Stimulated activated CD8-positive, alpha-beta memory T cell treated with anti-CD3 and anti-CD28 coated beads, Interleukin-12 subunit alpha, Interleukin-12 subunit beta, amount 100 ng/mL, for 1 hour (primary cell): Measurements from ENCODE around the gene NPAS3.

Source experiments
- DNase-seq: peaks from one replicate; pipeline ENCODE4 v3.0.0-alpha.2; 2020; ENCODE audit warnings: low read depth

Gene NPAS3

DNA sequence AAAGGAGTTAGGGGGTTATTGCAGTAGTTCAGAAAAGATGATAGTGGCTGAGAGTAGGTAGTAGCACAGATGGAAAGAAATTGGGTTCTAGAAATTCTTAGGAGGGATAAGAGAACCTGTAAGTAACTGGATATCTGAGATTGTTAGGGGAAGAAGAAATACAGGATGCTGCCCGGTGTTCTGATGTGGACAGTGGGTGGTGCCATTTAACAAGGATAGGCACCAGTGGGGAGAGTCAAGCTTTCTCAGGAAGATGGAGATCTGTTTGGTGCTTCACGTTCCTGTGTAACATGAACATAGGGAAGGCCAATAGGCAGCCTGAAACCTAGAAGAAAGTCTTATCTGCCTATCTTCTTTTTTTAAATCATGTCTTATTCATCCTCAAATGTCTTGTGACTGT, 245.9 kb downstream of the NPAS3 start:
- DNase-seq = no peak

DNA sequence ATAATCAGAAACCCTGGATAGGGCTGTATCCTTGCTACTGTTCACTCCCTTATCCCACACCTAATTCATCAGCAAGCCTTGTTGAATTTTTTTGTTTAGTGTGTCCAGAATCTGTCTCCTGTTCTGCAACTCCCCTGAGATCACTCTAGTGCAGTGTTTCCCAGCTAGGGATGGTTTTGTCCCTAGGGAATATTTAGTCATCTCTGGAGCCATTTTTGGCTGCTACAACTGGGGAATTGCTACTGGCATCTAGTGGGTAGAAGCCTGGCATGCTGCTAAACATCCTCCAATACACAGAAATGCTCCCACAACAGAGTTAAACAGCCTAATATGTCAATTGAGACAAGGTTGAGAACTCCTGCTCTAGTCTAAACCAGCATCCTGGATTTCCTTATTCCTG, 248.0 kb downstream of the NPAS3 start:
- DNase-seq = no peak

DNA sequence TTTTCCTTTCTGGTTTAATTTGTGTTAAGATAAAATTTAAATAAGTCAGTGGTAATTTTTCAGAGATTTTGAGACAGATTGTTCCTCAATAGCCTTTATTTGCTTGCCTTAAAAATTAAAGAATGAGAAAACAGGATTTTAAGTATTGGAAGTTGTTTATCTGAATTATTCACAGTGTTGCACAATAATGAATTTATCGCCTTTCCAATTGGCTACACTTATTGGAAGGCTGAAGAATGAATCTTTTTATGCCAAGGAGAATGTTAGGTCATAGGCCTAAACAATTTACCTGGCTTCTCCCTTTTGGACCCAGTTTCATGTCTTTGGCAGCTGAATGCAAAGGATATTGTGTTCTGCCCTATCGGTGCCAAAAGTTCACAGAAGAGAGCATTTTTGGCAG, 250.2 kb downstream of the NPAS3 start:
- DNase-seq = no peak

DNA sequence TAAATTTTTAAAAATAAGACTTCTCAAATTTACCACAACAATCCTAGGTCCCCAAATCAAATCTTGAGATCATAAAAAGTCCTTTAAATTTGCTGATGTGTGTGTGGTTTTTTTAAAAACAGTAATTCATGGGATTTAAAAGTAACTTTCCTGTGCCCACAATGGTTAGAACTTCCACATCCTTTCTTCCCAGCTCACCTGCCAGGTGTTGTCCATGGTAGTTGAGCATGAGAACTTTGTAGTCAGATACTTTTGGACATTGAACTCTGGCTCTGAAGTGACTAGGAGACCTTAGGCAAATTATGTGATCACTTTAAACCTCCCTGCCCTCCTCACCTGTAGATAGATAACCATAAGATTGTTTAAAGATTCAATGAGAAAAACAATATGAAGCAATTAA, 253.2 kb downstream of the NPAS3 start:
- DNase-seq = no peak

DNA sequence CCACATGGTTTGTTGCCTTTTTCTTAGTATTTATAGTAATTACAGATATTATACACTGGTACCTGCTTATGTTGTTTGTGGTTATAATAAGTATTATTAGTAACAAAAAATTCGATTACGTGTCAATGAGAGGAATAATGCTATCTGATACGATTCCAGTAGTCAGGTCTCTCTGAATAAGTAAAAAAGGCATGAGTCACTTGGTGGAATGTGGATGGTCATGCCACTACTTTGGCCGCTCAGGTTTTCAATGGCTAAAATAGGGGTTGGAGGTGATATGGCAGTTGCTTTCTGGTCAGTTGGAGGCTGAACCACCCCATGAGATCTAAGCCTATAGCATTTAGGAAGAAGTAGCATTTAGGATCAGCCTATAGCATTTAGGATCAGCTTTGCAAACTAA, 255.9 kb downstream of the NPAS3 start:
- DNase-seq = no peak

DNA sequence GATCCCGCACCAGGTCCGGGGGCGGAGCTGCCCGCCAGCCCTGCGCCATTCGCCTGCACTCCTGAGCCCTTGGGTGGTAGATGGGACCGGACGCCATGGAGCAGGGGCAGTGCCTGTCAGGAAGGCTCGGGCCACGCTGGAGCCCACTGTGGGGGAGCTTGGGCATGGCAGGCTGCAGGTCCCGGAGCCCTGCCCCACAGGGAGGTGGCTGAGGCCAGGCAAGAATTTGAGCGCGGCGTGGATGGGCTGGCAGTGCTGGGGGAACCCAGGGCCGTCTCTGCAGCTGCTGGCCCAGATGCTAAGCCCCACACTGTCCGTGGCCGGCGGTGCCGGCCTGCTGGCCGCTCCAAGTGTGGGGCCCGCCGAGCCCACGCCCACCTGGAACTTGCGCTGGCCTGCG, 260.0 kb downstream of the NPAS3 start:
- no peak for DNase-seq

DNA sequence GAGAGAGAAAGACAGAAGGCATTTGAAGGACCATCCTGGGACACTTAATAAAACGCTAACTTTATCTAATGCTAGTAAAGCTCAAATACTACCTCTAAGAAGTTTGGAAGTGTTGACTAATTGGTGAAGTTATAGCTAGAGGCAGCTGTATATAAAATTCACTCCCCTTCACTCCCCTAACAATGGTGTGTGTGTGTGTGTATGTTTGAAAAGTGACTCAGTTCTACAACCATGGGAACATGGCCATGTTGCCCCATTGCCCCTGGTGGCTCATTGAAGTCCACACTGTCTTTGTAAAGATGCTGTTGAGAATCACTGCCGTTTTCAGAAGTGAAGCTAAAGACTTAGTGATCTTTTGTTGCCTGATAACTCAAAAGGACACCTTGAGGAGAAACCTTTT, 262.4 kb downstream of the NPAS3 start:
- DNase-seq = no peak

DNA sequence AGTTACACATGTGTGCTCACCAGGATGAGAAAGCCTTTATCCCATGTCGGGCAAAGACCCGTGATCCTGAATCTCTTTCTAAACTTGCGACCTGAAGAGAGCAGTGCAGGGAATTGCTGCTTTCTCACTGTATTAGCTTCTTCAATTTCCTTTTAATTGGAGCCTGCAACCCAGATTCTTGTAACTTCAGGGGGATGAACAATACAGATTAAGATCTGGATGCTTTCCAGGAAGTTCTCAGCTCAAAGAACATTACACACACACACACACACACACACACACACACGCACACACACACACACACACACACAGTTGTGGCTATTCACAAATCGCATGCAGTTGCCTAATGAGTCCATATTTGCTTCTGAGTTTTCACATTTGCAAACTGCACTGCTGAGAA, 268.3 kb downstream of the NPAS3 start:
- no peak for DNase-seq

DNA sequence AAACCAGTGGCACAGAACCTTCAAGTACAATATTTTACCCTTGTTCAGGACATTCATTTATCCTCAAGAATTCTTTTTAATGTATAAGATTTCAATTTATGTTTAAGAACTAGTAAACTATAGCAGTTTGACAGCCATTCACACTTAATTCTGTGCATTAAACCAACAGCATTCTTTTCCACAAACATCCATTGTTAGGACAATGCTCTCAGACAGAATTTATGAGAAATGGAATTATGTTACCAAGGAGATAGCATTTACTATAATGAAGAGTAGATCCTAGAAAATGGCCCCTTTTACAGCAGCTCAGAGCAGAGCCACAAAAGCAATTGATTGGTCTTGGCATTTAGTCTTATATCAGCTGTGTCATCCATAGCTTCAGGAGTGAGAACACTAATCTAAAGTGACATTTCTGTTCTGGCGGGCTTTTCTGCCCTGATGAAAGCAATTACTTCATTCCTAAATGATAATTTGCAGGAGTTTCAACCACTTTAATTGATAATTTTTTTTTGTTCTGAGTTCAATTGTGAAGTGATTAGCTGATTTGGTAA, 268.9 kb downstream of the NPAS3 start:
- DNase-seq = no peak

DNA sequence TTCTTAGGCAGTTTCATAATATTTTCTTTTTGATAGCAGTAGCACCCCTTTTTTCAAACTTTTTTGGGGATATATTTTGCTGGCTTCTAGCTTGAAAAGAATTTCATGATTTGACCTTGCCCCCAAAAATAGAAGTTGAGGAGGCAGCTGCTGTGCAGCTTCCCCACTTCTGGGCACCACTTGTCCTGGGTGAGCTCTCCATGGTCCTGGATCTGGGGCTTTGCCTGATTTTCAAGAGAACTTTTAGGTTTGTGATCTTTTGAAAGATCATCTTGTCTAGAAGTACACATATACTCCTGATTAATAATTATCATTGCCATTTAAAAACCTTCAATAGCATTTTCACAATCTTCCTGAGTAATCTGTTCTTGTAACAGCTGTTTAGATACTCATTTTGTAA, 271.6 kb downstream of the NPAS3 start:
- DNase-seq = no peak

DNA sequence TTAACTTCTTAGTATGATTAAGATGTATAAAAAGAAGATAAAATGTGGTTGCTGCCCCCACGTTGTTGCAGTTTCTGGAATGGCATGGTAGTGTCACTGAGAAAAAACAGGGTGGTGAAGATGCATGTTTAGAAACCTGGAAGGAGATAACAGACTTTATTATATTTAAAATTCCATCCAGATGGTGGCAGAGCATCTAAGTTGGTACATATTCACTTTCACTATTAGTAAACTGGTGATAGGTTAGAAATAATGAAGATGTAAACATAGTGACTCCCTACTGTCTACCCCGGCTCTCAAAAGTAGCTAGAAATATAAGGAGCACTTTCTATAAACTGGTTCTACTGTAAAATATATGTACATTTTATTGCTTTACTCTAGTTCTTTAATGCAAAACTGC, 279.3 kb downstream of the NPAS3 start:
- no peak for DNase-seq

DNA sequence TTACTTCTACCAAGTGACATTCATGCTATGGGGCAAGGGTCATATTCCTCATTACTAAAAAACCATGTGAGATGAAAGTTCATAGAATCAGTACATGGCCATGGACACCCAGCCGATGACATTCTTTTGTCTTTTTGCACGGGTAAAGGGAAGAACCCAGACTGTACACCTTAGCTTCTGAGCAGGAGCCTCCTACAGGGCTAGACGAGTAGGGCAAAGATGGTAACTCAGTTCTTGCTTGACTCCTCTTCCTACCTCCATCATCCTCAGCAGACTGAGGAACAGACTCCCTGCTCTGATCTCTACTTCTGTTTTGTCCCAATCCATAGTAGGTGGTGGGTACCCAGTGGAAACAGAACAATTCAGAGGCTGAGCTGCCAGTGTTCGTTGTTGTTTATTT, 281.3 kb downstream of the NPAS3 start:
- DNase-seq = no peak

DNA sequence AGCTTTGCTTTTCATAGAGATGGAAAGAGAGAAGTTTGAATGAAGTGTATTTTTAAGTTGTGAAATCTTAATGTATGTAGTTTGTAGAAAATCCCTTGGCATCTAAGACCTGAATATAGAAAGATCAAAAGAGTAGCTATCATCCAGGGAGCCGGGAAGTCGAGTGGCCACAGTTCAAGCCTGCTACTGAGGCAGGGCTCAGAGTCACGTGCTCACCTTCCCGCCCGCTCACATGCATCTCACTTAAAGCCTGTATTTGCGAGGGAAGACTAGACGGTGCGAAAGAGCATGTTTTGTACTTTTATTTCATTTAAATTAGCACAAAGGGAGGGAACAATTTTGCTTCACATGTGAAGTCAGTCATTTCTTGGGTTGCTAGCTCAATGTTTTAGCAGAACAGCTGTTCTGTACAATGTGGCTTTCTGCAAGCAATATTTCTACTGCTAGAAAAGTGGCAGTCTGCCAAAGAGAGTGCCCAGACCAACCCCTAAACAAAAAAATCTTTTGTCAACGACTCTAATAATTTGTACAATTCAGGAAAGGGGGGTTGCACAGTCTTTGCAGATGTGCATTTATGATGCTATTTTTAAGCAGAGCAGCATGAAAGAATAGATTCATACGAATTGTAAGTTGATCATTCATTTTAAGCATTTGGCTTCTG, 290.7 kb downstream of the NPAS3 start:
- DNase-seq = no peak

DNA sequence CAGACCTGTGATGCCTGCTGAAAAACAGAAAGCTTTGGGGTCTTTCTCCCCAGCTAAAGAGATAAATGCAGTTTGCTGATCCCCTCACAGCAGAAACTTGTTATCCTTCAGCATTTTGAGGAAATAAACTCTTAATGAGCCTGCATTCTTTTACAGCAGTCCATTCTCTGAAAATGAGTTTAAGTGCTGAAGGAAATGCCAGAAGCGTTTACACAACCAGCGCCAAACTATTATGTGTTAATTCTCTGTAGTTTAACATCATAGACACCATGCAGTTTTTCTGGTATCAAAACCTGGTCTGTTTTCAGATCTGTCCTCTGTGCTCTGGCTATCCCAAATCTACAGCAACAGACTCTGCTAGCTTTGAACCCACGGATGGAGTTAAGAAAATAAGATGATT, 291.3 kb downstream of the NPAS3 start:
- no peak for DNase-seq

DNA sequence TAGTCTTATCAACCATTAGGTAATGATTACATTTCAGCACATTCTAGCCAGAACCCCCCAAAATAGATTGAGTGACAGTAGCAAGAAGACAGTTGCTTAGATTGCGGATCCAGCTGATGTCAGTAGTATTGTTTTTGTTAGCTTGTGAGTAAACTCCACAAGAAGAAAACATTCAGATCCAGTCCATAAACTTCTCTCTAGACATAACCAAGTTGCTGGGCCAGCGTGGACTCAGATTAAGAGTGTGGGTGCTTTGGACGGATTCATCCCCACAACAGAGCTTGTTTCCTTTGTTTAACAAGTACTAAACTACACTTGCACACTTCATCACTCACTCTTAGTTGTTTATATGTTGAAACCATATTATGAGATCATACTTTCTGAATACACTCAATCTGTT, 293.4 kb downstream of the NPAS3 start:
- DNase-seq = no peak

DNA sequence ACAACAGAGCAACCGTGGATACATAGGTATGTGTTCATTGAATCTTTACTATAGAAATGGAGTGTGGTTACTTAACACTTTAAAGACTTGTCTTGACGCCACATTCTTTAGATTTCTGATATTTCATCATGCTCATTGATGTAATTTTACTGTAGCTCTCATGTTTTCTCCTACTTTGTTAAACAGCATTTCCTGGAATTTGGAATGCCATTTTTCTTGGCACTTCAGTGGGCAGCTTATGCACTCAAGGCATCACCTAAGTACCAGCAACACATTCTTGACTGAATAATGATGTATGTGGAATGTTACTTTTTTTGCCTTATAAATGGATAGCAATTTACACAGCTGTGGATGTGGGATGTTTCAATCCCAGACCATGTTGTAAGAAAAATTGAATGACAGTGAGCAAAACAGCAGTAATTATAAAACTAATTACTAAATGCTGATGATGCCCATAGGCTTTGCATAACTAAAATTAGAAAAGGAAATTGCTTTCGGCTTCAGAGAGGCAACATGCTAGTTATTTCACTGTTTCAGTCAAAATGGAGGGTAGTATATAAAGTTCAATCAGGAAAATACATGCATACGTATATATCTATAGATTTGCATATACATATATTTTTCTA, 298.5 kb downstream of the NPAS3 start:
- no peak for DNase-seq

DNA sequence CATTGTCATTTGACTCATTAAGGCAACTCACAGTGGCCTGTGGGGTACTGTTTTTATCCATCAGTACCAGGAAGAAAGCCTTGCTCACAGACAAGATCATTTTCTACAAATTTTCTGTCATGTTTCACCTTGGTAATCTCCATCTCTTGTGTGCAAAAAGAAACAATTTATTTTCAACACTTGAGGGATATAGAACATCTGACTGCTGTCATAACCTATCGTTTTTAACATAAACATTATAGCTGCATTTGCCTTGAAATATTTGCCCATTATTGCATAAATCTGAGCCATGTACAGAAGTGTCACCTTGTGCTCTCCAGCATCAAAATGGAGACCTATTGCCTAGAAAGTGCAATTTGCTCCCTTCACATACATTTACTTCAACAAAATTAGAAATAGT, 300.8 kb downstream of the NPAS3 start:
- DNase-seq = no peak

DNA sequence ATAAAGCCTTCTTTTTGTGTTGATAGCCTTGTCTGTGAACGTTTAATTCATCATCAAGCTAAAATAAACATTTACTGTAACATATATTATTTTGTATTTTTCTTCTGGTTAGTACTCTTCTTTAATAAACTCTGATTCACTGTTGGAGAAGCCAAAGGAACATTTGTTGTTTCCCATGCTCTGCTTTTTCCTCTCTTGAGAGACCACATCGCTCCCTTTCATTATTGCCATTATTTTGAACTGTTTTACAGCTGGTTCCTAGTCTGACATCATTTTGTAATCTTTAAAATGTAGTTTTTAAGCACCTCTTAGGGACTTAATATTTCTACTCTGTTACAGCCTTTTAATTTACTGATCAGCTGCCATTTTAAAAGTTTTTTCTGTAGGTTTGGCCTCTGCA, 301.8 kb downstream of the NPAS3 start:
- DNase-seq = no peak

DNA sequence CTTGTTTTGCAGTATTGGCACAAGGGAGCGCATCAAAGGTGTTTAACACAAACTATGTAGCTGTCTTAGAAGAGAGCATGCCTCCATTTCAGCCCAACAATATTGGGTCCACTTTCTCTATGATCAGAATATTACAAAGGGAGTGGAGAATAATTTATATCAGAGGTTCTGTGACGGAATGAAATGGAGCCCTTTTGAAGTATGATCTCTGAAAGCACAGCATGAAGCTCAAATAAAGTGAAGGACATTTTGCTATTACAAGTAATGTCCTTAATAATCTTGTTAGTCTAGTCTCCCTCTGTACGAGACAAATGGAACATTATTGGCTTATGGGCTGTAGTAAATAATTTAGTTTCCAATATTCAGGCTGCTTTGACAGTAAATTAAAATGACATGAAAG, 302.7 kb downstream of the NPAS3 start:
- DNase-seq = no peak

DNA sequence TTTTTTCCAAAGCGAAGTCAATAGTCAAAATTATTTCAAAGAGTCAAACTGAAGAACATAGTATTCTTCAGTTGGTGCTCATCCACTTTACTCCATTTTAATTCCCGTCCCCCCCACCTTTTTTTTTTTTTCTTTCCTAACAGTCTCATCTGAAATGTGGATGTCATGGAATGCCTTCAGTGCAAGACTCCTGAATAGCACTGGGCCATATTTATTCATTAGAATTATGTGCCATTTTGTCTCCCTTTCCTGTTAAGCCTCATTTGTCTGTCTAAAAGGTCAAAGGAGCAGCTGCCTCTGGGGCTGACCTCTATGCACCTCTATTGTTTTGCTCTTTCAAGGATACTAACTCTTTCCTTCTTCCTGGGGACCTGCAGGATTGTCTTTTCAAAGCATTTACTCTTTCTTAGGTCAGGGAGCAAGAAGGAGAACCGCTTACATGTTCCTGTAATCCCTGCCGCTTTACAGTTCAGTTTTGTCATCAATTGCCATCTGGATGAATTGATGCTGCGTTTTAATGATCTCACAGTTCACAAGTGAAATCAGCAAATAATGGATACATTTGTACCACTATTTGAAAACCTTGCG, 310.6 kb downstream of the NPAS3 start:
- no peak for DNase-seq

DNA sequence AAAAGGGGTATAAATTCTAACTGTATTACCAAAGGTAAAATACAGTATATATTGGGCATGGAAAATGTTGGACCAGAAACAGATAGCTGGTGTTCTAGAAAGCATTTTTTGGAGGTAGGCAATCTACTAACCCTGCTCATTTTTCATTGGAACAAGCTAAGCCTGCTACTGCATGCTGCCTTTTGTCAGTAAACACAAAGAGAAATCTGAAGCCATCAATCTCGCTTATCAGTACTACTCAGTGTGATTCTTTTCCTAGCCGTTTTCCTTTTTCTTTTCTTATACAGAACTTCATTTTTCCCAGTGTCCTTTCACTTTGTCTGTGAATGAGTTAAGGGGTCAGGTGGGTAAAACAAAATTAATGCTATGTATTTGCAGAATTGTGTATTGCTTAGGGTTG, 312.3 kb downstream of the NPAS3 start:
- no peak for DNase-seq

DNA sequence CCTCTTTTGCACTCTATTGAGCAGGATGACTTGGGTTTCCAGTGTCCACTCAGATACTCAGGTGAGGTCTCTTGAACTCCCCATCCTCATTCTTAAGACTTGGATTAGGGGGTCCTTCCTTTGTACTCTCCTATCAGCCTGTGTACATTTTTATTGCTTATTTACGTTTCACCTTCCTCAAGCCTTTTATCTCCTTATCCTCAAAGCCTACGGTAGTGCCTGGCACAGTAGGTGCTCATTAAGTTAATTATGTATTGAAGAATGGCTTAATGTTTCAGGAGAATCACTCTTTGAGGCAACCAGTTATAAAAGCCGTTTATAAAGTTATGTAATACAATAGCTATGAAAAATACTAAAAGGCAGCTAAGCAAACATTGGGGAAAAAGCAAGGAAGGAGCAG, 315.7 kb downstream of the NPAS3 start:
- DNase-seq = no peak

DNA sequence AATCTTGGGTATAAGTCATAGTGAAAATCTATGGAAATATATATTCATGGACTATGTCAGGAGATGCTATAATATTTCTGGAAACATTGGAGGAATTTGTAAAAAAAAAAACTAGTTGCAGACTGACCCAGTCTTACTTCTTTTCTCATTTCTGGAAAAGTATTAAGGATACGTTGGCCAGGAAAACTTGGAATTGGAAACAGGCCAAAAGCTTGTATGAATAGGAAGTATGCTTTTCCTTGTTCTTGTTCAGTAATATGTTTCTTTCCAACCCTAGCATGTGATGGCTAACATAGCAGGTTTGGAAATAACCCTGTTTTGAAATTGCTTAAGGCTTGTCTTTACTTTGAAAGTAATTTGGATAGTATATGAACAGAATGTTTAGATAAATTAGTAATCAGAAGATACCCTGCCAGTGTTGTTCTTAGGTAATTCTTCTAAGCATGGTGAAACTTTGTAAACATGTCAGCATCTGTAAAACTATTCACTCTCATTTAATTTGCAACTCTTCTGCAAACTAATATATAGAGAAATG, 316.2 kb downstream of the NPAS3 start:
- no peak for DNase-seq
